OCI-LY3 (cell line): ENCODE measurements around the gene HS2ST1.

Experiments
- H2AFZ ChIP-seq: fragments of 200-600, 300-600 bp; shearing (Covaris generic); 2 replicates; pipeline ENCODE4 v1.6.0; 2014; ENCODE audit warnings: antibody characterized with exemption, low read depth, low read length
- H3K27ac ChIP-seq: fragments of 200-600, 300-600 bp; sonication (generic); 2 replicates; pipeline ENCODE4 v1.5.1; 2014; ENCODE audit warnings: mild to moderate bottlenecking, low read length, moderate library complexity, mixed read lengths
- H3K27me3 ChIP-seq: fragments of 200-600, 300-600 bp; sonication (generic); 2 replicates; pipeline ENCODE4 v1.6.1; 2014; ENCODE audit warnings: low read depth, low read length, mixed read lengths
- H3K36me3 ChIP-seq: fragments of 200-600, 300-600 bp; sonication (generic); replicated peaks from 2 replicates; pipeline ENCODE3; 2014; ENCODE audit warnings: low read depth, low read length, mixed read lengths
- H3K4me1 ChIP-seq: fragments of 300-600, 200-600 bp; sonication (generic); 2 replicates; pipeline ENCODE4 v1.6.1; 2014; ENCODE audit warnings: low read length, mixed read lengths
- H3K4me2 ChIP-seq: fragments of 200-600, 300-600 bp; sonication (generic); 2 replicates; pipeline ENCODE4 v1.6.1; 2014; ENCODE audit warnings: low read length, mixed read lengths
- H3K4me3 ChIP-seq: fragments of 300-600, 200-600 bp; sonication (generic); 2 replicates; pipeline ENCODE4 v1.5.1; 2014; ENCODE audit warnings: antibody characterized with exemption, mild to moderate bottlenecking, low read length, moderate library complexity
- H3K79me2 ChIP-seq: fragments of 300-600, 200-600 bp; shearing (Covaris generic); 2 replicates; pipeline ENCODE4 v1.6.1; 2014; ENCODE audit warnings: mild to moderate bottlenecking, low read length, mixed read lengths
- H3K9ac ChIP-seq: fragments of 300-600, 200-600 bp; shearing (Covaris generic); 2 replicates; pipeline ENCODE4 v1.6.0; 2014; ENCODE audit warnings: mild to moderate bottlenecking, low read length, moderate library complexity
- H3K9me3 ChIP-seq: fragments of 200-600, 300-600 bp; shearing (Covaris generic); 2 replicates; pipeline ENCODE4 v1.6.1; 2014; ENCODE audit warnings: low read length, mixed read lengths; ENCODE audit not compliant: insufficient read depth
- H4K20me1 ChIP-seq: fragments of 200-600, 300-600 bp; sonication (generic); 2 replicates; pipeline ENCODE4 v1.6.1; 2016; ENCODE audit warnings: low read length, mixed read lengths; ENCODE audit not compliant: insufficient read depth
- CTCF ChIP-seq: fragments of 200-600, 300-600 bp; sonication (generic); IDR thresholded peaks from 2 replicates; pipeline ENCODE4 v1.5.1; 2014; ENCODE audit warnings: antibody characterized with exemption, low read length, low read depth
- EZH2phosphoT487 ChIP-seq: fragments of 200-600 bp; shearing (Covaris generic); IDR thresholded peaks from 2 replicates; pipeline ENCODE4 v1.6.1; 2018; ENCODE audit warnings: antibody characterized with exemption, mixed run types, low read depth

The HS2ST1 gene

GRCh38 chr1:87044424-87044823 lies 130.0 kb downstream of the HS2ST1 start:
- Histone ChIP-seq H3K27ac (no peak overlapping the region), H3K4me2 (no peak overlapping the region), H3K9ac (no peak overlapping the region), H3K27me3 (no peaks in the 10 kb centered on the region), H2AFZ (no peak overlapping the region), H3K9me3 (peaks cover 3% of the 10 kb centered on the region; the same call in 1 of the 2 replicates), H3K4me3 (no peak overlapping the region), H4K20me1 (no peaks in the 10 kb centered on the region), H3K4me1 (peaks cover 15% of the 10 kb centered on the region), H3K36me3 (peaks cover 18% of the 10 kb centered on the region), H3K79me2 (peaks cover 42% of the 10 kb centered on the region)
- TF ChIP-seq CTCF = no peak
- TF ChIP-seq EZH2phosphoT487 = no peak

- TF ChIP-seq CTCF = no peak
- peaks cover 45% of the 10 kb centered on the region for H3K79me2 ChIP-seq
- H4K20me1 ChIP-seq = no peaks in the 10 kb centered on the region
- H2AFZ ChIP-seq = no peak overlapping the region
- no peak overlapping the region for H3K4me2 ChIP-seq
- H3K9me3 ChIP-seq = peaks cover 3% of the 10 kb centered on the region; the same call in 1 of the 2 replicates
- H3K4me3 ChIP-seq = no peak overlapping the region
- no peaks in the 10 kb centered on the region for H3K27me3 ChIP-seq
- peaks cover 20% of the 10 kb centered on the region for H3K36me3 ChIP-seq
- H3K9ac ChIP-seq = no peak overlapping the region
- H3K27ac ChIP-seq = no peak overlapping the region
- H3K4me1 ChIP-seq = peaks cover 15% of the 10 kb centered on the region
Observed at GRCh38 chr1:87044840-87045239, 130.4 kb downstream of the HS2ST1 start.

DNA sequence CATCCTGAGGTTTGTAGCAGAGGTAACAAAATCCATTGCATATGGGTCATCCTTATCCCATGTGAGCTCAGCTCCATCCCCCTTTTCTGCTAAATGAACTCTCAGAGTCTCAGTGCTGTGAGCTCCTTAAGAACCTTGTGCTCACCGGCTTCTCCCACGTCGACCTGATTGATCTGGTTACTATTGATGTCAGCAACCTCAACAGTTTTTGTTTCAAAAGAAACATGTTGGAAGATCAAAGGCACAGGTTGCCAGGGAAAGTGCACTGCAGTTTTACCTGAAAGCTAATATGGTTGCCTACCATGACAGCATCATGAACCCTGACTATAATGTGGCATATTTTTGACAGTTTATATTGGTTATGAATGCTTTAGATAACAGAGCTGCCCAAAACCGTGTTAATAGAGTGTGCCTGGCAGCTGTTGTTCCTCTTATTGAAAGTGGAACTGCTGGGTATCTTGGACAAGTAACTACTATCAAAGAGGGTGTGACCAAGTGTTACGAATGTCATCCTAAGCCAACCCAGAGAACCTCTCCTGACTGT lies 131.4 kb downstream of the HS2ST1 start:
- peak overlapping the region; percentile 44 for H3K4me2 ChIP-seq

GRCh38 chr1:87046951-87047350 lies 132.5 kb downstream of the HS2ST1 start:
- no peaks in the 10 kb centered on the region for H4K20me1 ChIP-seq
- no peak overlapping the region for H2AFZ ChIP-seq
- no peak overlapping the region for H3K27ac ChIP-seq
- no peak overlapping the region for H3K4me3 ChIP-seq
- no peak overlapping the region for H3K4me2 ChIP-seq
- H3K9me3 ChIP-seq = peaks cover 3% of the 10 kb centered on the region; the same call in 1 of the 2 replicates
- H3K36me3 ChIP-seq = peaks cover 20% of the 10 kb centered on the region
- H3K9ac ChIP-seq = no peak overlapping the region
- no peak for TF ChIP-seq CTCF
- no peak for TF ChIP-seq EZH2phosphoT487
- H3K4me1 ChIP-seq = peaks cover 21% of the 10 kb centered on the region
- H3K27me3 ChIP-seq = no peaks in the 10 kb centered on the region
- H3K79me2 ChIP-seq = peaks cover 52% of the 10 kb centered on the region; the same call in 1 of the 2 replicates

More for the DNA sequence above, 131.4 kb downstream of the HS2ST1 start:
- Histone ChIP-seq H3K27ac (no peak overlapping the region), H3K27me3 (no peaks in the 10 kb centered on the region), H2AFZ (no peak overlapping the region), H4K20me1 (no peaks in the 10 kb centered on the region), H3K4me1 (peaks cover 15% of the 10 kb centered on the region), H3K4me3 (peak overlapping the region; percentile 20; the same call in 1 of the 2 replicates), H3K9ac (no peak overlapping the region), H3K9me3 (peaks cover 3% of the 10 kb centered on the region; the same call in 1 of the 2 replicates), H3K79me2 (peaks cover 47% of the 10 kb centered on the region; the same call in 1 of the 2 replicates), H3K36me3 (peaks cover 20% of the 10 kb centered on the region)
- TF ChIP-seq CTCF (no peak), EZH2phosphoT487 (no peak)
